Activated CD4-positive, alpha-beta T cell treated with anti-CD3 and anti-CD28 coated beads, Interleukin-2, amount 50 U/mL, for 16 hours (primary cell): ENCODE data around the gene CD14.
"Not testable (repeated sequence)": the region's sequence is repeated elsewhere in the genome, so short reads cannot be mapped to it uniquely, and the experiment has no call there.

Source experiments
- DNase-seq: peaks from one replicate; pipeline ENCODE4 v3.0.0-alpha.2; 2020

Gene CD14

GRCh38 chr5:140593070-140593469 lies 39.9 kb downstream of the CD14 start:
- DNase-seq = not testable (repeated sequence)

- DNase-seq = no peak
Observed at GRCh38 chr5:140591747-140592372, 41.1 kb downstream of the CD14 start.

DNA sequence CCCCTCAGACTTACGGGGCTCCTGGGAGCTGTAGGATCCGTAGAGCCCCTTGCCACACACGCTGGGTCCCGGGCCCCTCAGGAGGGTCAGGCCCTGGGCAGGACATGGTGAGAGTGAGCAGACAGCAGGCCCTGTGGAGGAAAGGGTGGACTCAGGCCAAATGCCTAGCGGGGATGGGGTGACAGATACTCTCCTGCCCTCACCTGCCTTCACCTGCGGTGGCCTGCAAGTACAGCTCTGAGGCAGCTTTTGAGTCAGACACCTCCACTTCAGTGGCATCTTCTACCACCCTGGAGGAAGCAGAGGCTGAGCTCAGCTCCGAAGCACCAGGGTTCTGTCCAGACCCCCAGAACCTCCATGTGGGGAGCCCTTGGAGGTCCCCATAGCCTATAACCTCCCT lies 42.1 kb downstream of the CD14 start:
- DNase-seq = no peak

DNA sequence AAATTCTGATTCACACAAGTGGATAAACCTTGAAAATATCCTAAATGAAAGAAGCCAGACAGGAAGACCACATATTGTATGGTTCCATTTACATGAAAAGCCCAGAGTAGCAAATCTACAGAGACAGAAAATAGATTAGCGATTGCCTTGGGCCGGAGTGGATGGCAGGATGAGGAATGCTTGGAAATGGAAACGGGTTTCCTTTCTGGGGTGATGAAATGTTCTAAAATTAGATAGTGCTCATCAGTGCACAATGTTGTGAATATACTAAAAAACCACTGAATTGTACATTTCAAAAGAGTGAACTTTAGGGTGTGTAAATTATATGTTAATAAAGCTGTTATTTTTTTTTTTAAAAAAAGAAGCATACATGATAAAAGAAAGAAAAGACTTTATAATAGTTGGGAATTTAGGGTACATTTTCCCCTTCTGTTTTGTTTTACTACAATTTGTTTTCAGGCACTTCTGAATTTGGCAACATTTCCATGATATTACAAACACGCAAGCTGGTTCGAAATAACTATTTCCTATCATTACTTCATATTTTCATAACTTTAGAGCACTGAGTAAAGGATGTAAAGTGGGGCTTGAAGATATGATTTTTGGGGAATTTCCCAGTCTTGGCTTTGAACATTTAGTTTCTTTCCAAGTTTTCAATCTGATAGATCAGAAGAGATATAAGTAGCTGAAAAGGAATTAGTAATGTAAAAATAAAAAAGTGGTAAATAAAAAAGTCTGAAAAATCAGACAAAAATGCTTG lies 44.5 kb downstream of the CD14 start:
- no peak for DNase-seq

DNA sequence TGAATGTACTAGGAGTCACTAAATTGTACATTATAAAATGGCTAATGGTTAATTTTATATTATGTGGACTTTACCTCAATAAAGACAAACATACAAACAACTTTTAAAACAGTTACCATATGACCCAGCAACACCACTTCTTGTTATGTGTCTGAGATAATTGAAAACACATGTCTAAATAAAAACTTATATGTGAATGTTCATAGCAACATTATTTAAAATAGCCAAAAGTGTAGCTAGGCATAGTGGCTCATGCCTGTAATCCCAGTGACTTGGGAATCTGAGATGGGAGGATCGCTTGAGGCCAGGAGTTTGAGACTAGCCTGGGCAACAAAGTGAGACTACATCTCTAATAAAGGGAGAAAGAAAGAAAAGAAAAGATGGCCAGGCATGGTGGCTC lies 45.5 kb downstream of the CD14 start:
- DNase-seq = no peak
